A549 treated with AZD9567 at 1 μM for 4 hours (cell line): Measurements from ENCODE around the gene POMC. TPM values are rescaled to one million over a fixed set of nuclear protein-coding genes. Genes with fewer than 3 reads are reported as not detected.

Source experiments
- total RNA-seq: library from RNA; stranded (reverse); fragments of 200-300 nt; extraction: Qiagen RNA extraction; gene quantifications from 5 replicates; pipeline ENCODE4 v1.2.3, GENCODE V29; 2022; ENCODE audit not compliant: insufficient read depth

POMC gene
- total RNA-seq = not detected in 5 replicates

DNA sequence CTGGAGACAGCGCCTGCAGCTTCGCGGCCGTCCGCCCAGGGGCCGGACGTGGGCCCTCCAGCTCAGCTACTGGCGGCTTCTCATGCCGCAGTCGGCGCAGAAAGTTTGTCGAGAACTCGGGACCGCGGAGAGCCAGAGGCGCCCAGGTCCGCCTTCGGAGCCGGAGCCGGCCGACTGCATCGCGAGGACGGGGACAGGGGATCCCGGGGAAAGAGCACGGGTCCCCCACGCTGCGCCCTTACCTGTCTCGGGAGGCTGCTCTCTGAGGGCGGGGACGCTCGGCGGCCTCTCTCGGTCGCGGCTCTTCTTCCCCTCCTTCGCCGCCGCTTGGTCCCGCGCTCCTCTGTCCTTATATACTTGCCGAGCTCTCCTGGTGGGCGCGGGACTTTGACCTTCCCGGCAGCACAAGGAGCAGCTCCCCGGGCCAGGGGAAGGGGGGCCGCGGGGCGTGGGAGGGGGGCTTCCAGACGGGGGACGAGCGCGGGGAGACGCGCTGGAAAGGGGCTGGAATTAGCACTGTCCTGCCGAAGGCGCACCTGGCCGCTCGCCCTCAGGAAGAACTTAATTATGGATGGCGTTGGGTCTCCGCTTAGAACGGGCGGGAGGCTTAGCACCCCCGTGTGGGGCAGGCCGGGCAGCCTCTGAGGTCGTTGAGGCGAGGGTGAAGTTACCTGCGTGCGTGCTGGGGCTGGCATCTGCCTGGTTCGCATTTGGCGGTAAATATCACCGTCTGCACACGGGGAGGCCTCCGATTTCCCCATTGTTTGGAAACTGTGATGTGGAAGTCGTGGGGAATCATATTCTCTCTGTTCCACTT, at the start of gene POMC:
Gene POMC, minus strand, starts transcription at position 325 of the 817 bp plus-strand sequence. CDS start 3,808 bp downstream, outside the sequence.

Other genes starting within 250 kb of the POMC start
- gene ADCY3, start 248.3 kb downstream of the POMC start, total RNA-seq = 76.4 to 92.6 TPM (median 83.7 TPM) in 5 replicates
- gene DNAJC27, start 196.6 kb downstream of the POMC start, total RNA-seq = 1.3 to 2.8 TPM (median 1.9 TPM) in 5 replicates
- 8.8 to 10.0 TPM (median 9.7 TPM) in 5 replicates for gene EFR3B, start 126.5 kb downstream of the POMC start, total RNA-seq
- gene DNMT3A, start 173.3 kb upstream of the POMC start, total RNA-seq = 5.1 to 8.9 TPM (median 7.1 TPM) in 5 replicates